OCI-M2 (cell line): ENCODE results near the gene DEDD2.

Experiments used
- DNase-seq: peaks from one replicate; lab custom pipeline; 2025; ENCODE audit not compliant: unreplicated experiment; lab: John Stamatoyannopoulos, UW

The DEDD2 gene

DNA sequence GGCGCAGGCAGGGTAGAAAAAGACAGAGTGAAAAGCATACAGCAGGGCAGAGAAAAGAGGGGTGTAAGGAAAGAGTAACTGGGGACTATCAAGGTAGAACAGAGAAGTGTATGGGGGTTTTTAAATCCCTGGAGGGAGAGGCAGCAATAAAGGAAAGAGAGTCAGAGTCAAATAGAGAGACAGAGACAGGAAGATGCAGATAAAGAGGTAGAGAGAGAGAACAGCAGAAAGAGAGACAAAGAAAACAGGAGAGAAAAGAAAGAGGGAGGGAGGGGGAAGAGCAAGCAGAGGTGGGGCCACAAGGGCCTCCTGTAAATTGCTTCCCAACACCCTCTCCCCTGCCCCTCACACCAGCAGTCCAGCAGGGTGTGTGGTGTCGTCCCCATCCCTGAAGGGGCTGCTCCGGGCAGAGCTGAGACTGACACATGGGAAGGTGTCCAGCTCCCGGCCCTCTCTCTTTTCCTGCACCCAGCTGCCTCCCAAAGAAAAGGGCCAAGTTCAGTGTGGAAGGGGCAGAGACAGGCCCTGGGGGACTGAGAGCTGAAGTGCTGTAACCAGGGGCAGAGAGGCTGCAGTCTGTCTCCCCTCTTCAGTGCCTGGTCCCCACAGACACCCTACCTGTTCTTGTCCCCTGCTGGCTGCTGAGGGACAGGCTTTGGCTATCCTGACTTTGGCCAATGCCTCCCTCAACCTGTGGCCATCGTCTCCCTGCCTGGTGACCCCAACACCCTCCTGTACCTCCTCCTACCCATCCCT is 67.9 kb downstream of the DEDD2 start:
- no peak for DNase-seq
